ENCODE results near the gene CCDC24. TPM values are rescaled to one million over a fixed set of nuclear protein-coding genes. Genes with fewer than 3 reads are reported as not detected.

CCDC24 gene
- total RNA-seq (2.8 TPM), polyA plus RNA-seq (7.2 TPM)

GRCh38 chr1:43991476-43992231, at the start of gene CCDC24:
TSS of gene CCDC24 (plus strand) at chr1:43991599. CDS start at chr1:43991879, 280 bp downstream.
- no peak for DNase-seq (ENCODE audit: extremely low spot score)
- H3K4me3 ChIP-seq (ENCODE audit: low read depth, low read length), result peak within 1 kb of the TSS; percentile 69

GRCh38 chr1:43942411-43942810, 49.0 kb upstream of the CCDC24 start:
- no peak for DNase-seq (ENCODE audit: extremely low spot score)

More at GRCh38 chr1:43991476-43992231, at the start of gene CCDC24:
- peak within 1 kb of the TSS; percentile 44 for H3K27ac ChIP-seq (ENCODE audit: low read depth)
- no peaks in the 10 kb centered on the region for H3K36me3 ChIP-seq (ENCODE audit: insufficient read depth)
- WGBS, result 1% methylated on average over 66 of the region's 66 CpGs
- no peaks in the 10 kb centered on the region for H3K4me1 ChIP-seq (ENCODE audit: insufficient read depth)

GRCh38 chr1:43944860-43945259, 46.5 kb upstream of the CCDC24 start:
- Histone ChIP-seq H3K36me3 (ENCODE audit: insufficient read depth) (no peaks in the 10 kb centered on the region), H3K4me3 (ENCODE audit: low read depth, low read length) (no peak overlapping the region), H3K4me1 (ENCODE audit: insufficient read depth) (peaks cover 3% of the 10 kb centered on the region), H3K27ac (ENCODE audit: low read depth) (no peak overlapping the region)
- WGBS, result 95% methylated on average over 1 of the region's 1 CpG
- no peak for DNase-seq (ENCODE audit: extremely low spot score)

More at GRCh38 chr1:43942411-43942810, 49.0 kb upstream of the CCDC24 start:
- Histone ChIP-seq H3K4me1 (ENCODE audit: insufficient read depth) (no peaks in the 10 kb centered on the region), H3K27ac (ENCODE audit: low read depth) (no peak overlapping the region), H3K36me3 (ENCODE audit: insufficient read depth) (no peaks in the 10 kb centered on the region), H3K4me3 (ENCODE audit: low read depth, low read length) (no peak overlapping the region)
- 85% methylated on average over 3 of the region's 3 CpGs for WGBS

- WGBS, result 4% methylated on average over 3 of the region's 3 CpGs
- DNase-seq (ENCODE audit: extremely low spot score), result no peak
- H3K27ac ChIP-seq (ENCODE audit: low read depth), result no peak overlapping the region
- H3K4me1 ChIP-seq (ENCODE audit: insufficient read depth), result peaks cover 3% of the 10 kb centered on the region
- H3K36me3 ChIP-seq (ENCODE audit: insufficient read depth), result peaks cover 2% of the 10 kb centered on the region
- peak overlapping the region; percentile 67 for H3K4me3 ChIP-seq (ENCODE audit: low read depth, low read length)
These were observed 45.6 kb upstream of the CCDC24 start for GRCh38 chr1:43945674-43946235.

- peak within 1 kb of the TSS; percentile 67 for H3K4me3 ChIP-seq (ENCODE audit: low read depth, low read length)
- peaks cover 3% of the 10 kb centered on the region for H3K4me1 ChIP-seq (ENCODE audit: insufficient read depth)
- peaks cover 2% of the 10 kb centered on the region for H3K36me3 ChIP-seq (ENCODE audit: insufficient read depth)
- peak within 1 kb of the TSS; percentile 94 for H3K27ac ChIP-seq (ENCODE audit: low read depth)
- WGBS, result under 1% methylated on average over 74 of the region's 74 CpGs
- DNase-seq (ENCODE audit: extremely low spot score), result peak; percentile 83
These were observed 45.0 kb upstream of the CCDC24 start, which contains the start of gene IPO13 for GRCh38 chr1:43946236-43947060. TSS of gene IPO13 (plus strand) at chr1:43946950. CDS start at chr1:43947601, 651 bp downstream.

- WGBS, result 6% methylated on average over 27 of the region's 27 CpGs
- peak overlapping the region; percentile 67 for H3K4me3 ChIP-seq (ENCODE audit: low read depth, low read length)
- H3K36me3 ChIP-seq (ENCODE audit: insufficient read depth), result peaks cover 2% of the 10 kb centered on the region
- H3K27ac ChIP-seq (ENCODE audit: low read depth), result peak overlapping the region; percentile 94
- peaks cover 3% of the 10 kb centered on the region for H3K4me1 ChIP-seq (ENCODE audit: insufficient read depth)
- no peak for DNase-seq (ENCODE audit: extremely low spot score)
These were observed 44.1 kb upstream of the CCDC24 start for GRCh38 chr1:43947061-43947873.

- WGBS, result 24% methylated on average over 3 of the region's 3 CpGs
These were observed 43.4 kb upstream of the CCDC24 start for GRCh38 chr1:43947874-43948437.

GRCh38 chr1:43949678-43950077, 41.7 kb upstream of the CCDC24 start:
- Histone ChIP-seq H3K36me3 (ENCODE audit: insufficient read depth) (peaks cover 2% of the 10 kb centered on the region), H3K4me1 (ENCODE audit: insufficient read depth) (peaks cover 3% of the 10 kb centered on the region), H3K4me3 (ENCODE audit: low read depth, low read length) (no peak overlapping the region), H3K27ac (ENCODE audit: low read depth) (no peak overlapping the region)
- no peak for DNase-seq (ENCODE audit: extremely low spot score)
- 81% methylated on average over 13 of the region's 13 CpGs for WGBS

More at GRCh38 chr1:43947874-43948437, 43.4 kb upstream of the CCDC24 start:
- H3K4me1 ChIP-seq (ENCODE audit: insufficient read depth), result peaks cover 3% of the 10 kb centered on the region
- DNase-seq (ENCODE audit: extremely low spot score), result no peak
- peak overlapping the region; percentile 67 for H3K4me3 ChIP-seq (ENCODE audit: low read depth, low read length)
- no peak overlapping the region for H3K27ac ChIP-seq (ENCODE audit: low read depth)
- peaks cover 2% of the 10 kb centered on the region for H3K36me3 ChIP-seq (ENCODE audit: insufficient read depth)

- H3K36me3 ChIP-seq (ENCODE audit: insufficient read depth), result peaks cover 2% of the 10 kb centered on the region
- 90% methylated on average over 4 of the region's 4 CpGs for WGBS
- no peak overlapping the region for H3K4me3 ChIP-seq (ENCODE audit: low read depth, low read length)
- H3K27ac ChIP-seq (ENCODE audit: low read depth), result no peak overlapping the region
- peaks cover 3% of the 10 kb centered on the region for H3K4me1 ChIP-seq (ENCODE audit: insufficient read depth)
- no peak for DNase-seq (ENCODE audit: extremely low spot score)
These were observed 40.1 kb upstream of the CCDC24 start for GRCh38 chr1:43951021-43951985.

- Histone ChIP-seq H3K27ac (ENCODE audit: low read depth) (no peak overlapping the region), H3K4me3 (ENCODE audit: low read depth, low read length) (no peak overlapping the region), H3K36me3 (ENCODE audit: insufficient read depth) (peaks cover 2% of the 10 kb centered on the region), H3K4me1 (ENCODE audit: insufficient read depth) (no peaks in the 10 kb centered on the region)
- no peak for DNase-seq (ENCODE audit: extremely low spot score)
- WGBS, result 69% methylated on average over 8 of the region's 8 CpGs
These were observed 38.6 kb upstream of the CCDC24 start for GRCh38 chr1:43952731-43953346.

GRCh38 chr1:43953361-43953760, 38.0 kb upstream of the CCDC24 start:
- no peaks in the 10 kb centered on the region for H3K4me1 ChIP-seq (ENCODE audit: insufficient read depth)
- no peak overlapping the region for H3K27ac ChIP-seq (ENCODE audit: low read depth)
- WGBS, result 79% methylated on average over 3 of the region's 3 CpGs
- peaks cover 2% of the 10 kb centered on the region for H3K36me3 ChIP-seq (ENCODE audit: insufficient read depth)
- no peak for DNase-seq (ENCODE audit: extremely low spot score)
- H3K4me3 ChIP-seq (ENCODE audit: low read depth, low read length), result no peak overlapping the region

All from urinary bladder (tissue), 4 donors.